Caco-2 (cell line): Measurements from ENCODE around the gene YKT6. TPM values are rescaled to one million over a fixed set of nuclear protein-coding genes. Genes with fewer than 3 reads are reported as not detected.

Experiments used
- BruUV-seq: library from RNA; stranded (reverse); fragments of 400-500 nt; replicated peaks from 2 replicates; lab custom pipeline; 2021; lab: Mats Ljungman, UMichigan
- CTCF ChIA-PET: fragments of 300-600 bp; sonication (Branson Sonifier 250); formaldehyde crosslinking; loops from one replicate; lab custom pipeline; 2022; ENCODE audit warnings: antibody characterized with exemption; lab: Charles Lee
- POLR2A ChIA-PET: fragments of 300-600 bp; sonication (Branson Sonifier 250); formaldehyde crosslinking; loops from one replicate; lab custom pipeline; 2022; ENCODE audit warnings: antibody characterized with exemption; lab: Charles Lee
- DNase-seq, 2 experiments: peaks; one replicate each; pipeline versions ENCODE4 v3.0.0 to v3.0.0-alpha.2; 2020 to 2022
- H3K27me3 ChIP-seq: replicated peaks from 2 replicates; pipeline ENCODE4 v1.6.0; 2011; ENCODE audit warnings: low read length; ENCODE audit not compliant: control insufficient read depth, insufficient read depth
- H3K36me3 ChIP-seq: 2 replicates; pipeline ENCODE4 v1.5.1; 2011; ENCODE audit warnings: low read length; ENCODE audit not compliant: control insufficient read depth, insufficient read depth
- H3K4me1 ChIP-seq: fragments of 250-450 bp; sonication (Bioruptor Pico); 2 replicates; pipeline ENCODE4 v1.5.1; 2020; ENCODE audit warnings: mild to moderate bottlenecking
- H3K4me3 ChIP-seq: 2 replicates; pipeline ENCODE4 v1.5.1; 2011; ENCODE audit warnings: low read depth, mild to moderate bottlenecking, control low read depth, low read length
- H3K9me3 ChIP-seq: fragments of 250-450 bp; sonication (Bioruptor Pico); 2 replicates; pipeline ENCODE4 v1.5.1; 2020; ENCODE audit warnings: mild to moderate bottlenecking, moderate library complexity
- H3K27ac Mint-ChIP-seq: one replicate; pipeline ENCODE4 v1.8.0; 2022; ENCODE audit warnings: mixed read lengths; ENCODE audit not compliant: unreplicated experiment
- H3K27me3 Mint-ChIP-seq: one replicate; pipeline ENCODE4 v1.8.0; 2022; ENCODE audit warnings: mixed read lengths; ENCODE audit not compliant: insufficient read depth, unreplicated experiment
- H3K36me3 Mint-ChIP-seq: one replicate; pipeline ENCODE4 v1.8.0; 2022; ENCODE audit warnings: mild to moderate bottlenecking, mixed read lengths; ENCODE audit not compliant: insufficient read depth, unreplicated experiment
- H3K4me1 Mint-ChIP-seq: one replicate; pipeline ENCODE4 v1.8.0; 2022; ENCODE audit warnings: low read depth, mixed read lengths; ENCODE audit not compliant: unreplicated experiment
- H3K4me3 Mint-ChIP-seq: one replicate; pipeline ENCODE4 v1.8.0; 2022; ENCODE audit warnings: mild to moderate bottlenecking, moderate library complexity, mixed read lengths; ENCODE audit not compliant: unreplicated experiment
- H3K9me3 Mint-ChIP-seq: one replicate; pipeline ENCODE4 v1.8.0; 2022; ENCODE audit warnings: mixed read lengths; ENCODE audit not compliant: unreplicated experiment
- CTCF ChIP-seq, 2 experiments: fragments of 200-600 bp in 1 of 2; IDR thresholded peaks; 1 replicate in 1 of 2; 2 replicates in 1 of 2; pipeline versions ENCODE4 v1.5.1 to v1.8.0; 2011 to 2022; ENCODE audit warnings: antibody characterized with exemption in 1 of 2, control low read depth in 1 of 2, inconsistent platforms in 1 of 2, low read depth in 1 of 2, low read length in 1 of 2, mild to moderate bottlenecking in 1 of 2, moderate library complexity in 1 of 2; ENCODE audit not compliant: insufficient read depth in 1 of 2, severe bottlenecking in 1 of 2, unreplicated experiment in 1 of 2
- intact Hi-C: fragments of 100-400 bp; cut with micrococcal nuclease; formaldehyde crosslinking; loops from one replicate; pipeline ENCODE4 v1.10.0; 2022; ENCODE audit not compliant: unreplicated experiment
- total RNA-seq: library from RNA; stranded (reverse); gene quantifications from 2 replicates; pipeline ENCODE4 v1.2.3, GENCODE V29; 2022

Gene YKT6
- total RNA-seq, 1 experiment from 2014 or later: 123 TPM

GRCh38 chr7:44222074-44222473 lies 21.3 kb downstream of the YKT6 start:
- Mint-ChIP-seq H3K27me3 (peaks cover 16% of the 10 kb centered on the region), H3K27ac (no peak overlapping the region), H3K9me3 (no peaks in the 10 kb centered on the region), H3K4me3 (no peak overlapping the region), H3K4me1 (no peaks in the 10 kb centered on the region), H3K36me3 (no peaks in the 10 kb centered on the region)
- H3K4me3 ChIP-seq: no peak overlapping the region
- H3K4me1 ChIP-seq: no peaks in the 10 kb centered on the region
- intact Hi-C loops: no loop called here
- no peaks in the 10 kb centered on the region for H3K27me3 ChIP-seq
- no peaks in the 10 kb centered on the region for H3K36me3 ChIP-seq
- CTCF ChIA-PET: no interaction called here
- BruUV-seq: no TSS peak
- POLR2A ChIA-PET: no interaction called here
- no peak for TF ChIP-seq CTCF (IDR thresholded peaks at IDR 0.05; ENCODE audit: insufficient read depth in 1 of 2, low read depth in 1 of 2, low read length in 1 of 2, severe bottlenecking in 1 of 2, unreplicated experiment in 1 of 2)
- no peaks in the 10 kb centered on the region for H3K9me3 ChIP-seq
- DNase-seq: peak in 1 of 2 experiments; percentile 24

DNA sequence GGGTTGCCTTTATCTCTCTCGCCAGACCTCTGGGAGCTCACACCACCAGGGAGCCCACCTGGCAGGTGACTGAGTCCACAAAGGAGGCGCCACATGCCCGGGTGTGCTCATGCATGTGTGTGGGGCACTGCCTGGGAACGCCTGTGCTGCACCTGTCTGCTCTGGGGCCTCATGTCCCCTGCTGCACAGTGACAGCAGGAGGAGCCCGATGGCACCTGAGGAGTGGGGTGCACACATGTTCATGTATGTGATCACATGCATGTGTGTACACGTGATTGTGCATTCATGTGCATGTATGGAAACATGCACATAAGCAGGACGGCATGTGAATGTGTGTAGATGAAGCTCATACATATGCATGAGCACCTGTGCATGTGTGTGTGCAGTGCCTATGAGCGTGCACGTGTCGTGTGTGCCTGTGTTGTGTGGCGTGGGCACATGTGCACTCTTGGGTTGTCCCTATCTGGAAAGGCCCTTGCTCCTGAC lies 22.0 kb downstream of the YKT6 start:
- CTCF ChIA-PET: no interaction called here
- POLR2A ChIA-PET: no interaction called here

GRCh38 chr7:44223362-44224079 lies 22.7 kb downstream of the YKT6 start:
- intact Hi-C loops: no loop called here
- no peaks in the 10 kb centered on the region for H3K9me3 Mint-ChIP-seq
- H3K4me1 Mint-ChIP-seq: no peaks in the 10 kb centered on the region
- no peak for TF ChIP-seq CTCF (IDR thresholded peaks at IDR 0.05; ENCODE audit: insufficient read depth in 1 of 2, low read depth in 1 of 2, low read length in 1 of 2, severe bottlenecking in 1 of 2, unreplicated experiment in 1 of 2)
- Histone ChIP-seq H3K4me1 (no peaks in the 10 kb centered on the region), H3K36me3 (no peaks in the 10 kb centered on the region), H3K9me3 (no peaks in the 10 kb centered on the region), H3K4me3 (no peak overlapping the region), H3K27me3 (no peaks in the 10 kb centered on the region)
- no peaks in the 10 kb centered on the region for H3K36me3 Mint-ChIP-seq
- ChIA-PET CTCF (no interaction called here), POLR2A (no interaction called here)
- H3K27me3 Mint-ChIP-seq: peaks cover 16% of the 10 kb centered on the region
- no peak overlapping the region for H3K27ac Mint-ChIP-seq
- DNase-seq: no peak
- BruUV-seq: no TSS peak
- H3K4me3 Mint-ChIP-seq: no peak overlapping the region

More for the DNA sequence above, 22.0 kb downstream of the YKT6 start:
- Histone ChIP-seq H3K4me1 (no peaks in the 10 kb centered on the region), H3K36me3 (no peaks in the 10 kb centered on the region), H3K27me3 (no peaks in the 10 kb centered on the region), H3K9me3 (no peaks in the 10 kb centered on the region), H3K4me3 (no peak overlapping the region)
- no peak for TF ChIP-seq CTCF (IDR thresholded peaks at IDR 0.05; ENCODE audit: insufficient read depth in 1 of 2, low read depth in 1 of 2, low read length in 1 of 2, severe bottlenecking in 1 of 2, unreplicated experiment in 1 of 2)
- Mint-ChIP-seq H3K4me3 (no peak overlapping the region), H3K36me3 (no peaks in the 10 kb centered on the region), H3K4me1 (no peaks in the 10 kb centered on the region), H3K27ac (no peak overlapping the region), H3K9me3 (no peaks in the 10 kb centered on the region), H3K27me3 (peaks cover 16% of the 10 kb centered on the region)
- DNase-seq: no peak
- intact Hi-C loops: no loop called here
- BruUV-seq: no TSS peak
